Stimulated activated CD4-positive, alpha-beta T cell treated with anti-CD3 and anti-CD28 coated beads, TNF-alpha, amount 100 ng/mL, for 48 hours (primary cell): ENCODE data around the gene CMTM2.
"Not testable (repeated sequence)": the region's sequence is repeated elsewhere in the genome, so short reads cannot be mapped to it uniquely, and the experiment has no call there.

Experiments
- DNase-seq, 3 donors: peaks; one replicate each; pipeline ENCODE4 v3.0.0-alpha.2; 2020; ENCODE audit warnings: low read depth in 3 of 3

The CMTM2 gene

DNA sequence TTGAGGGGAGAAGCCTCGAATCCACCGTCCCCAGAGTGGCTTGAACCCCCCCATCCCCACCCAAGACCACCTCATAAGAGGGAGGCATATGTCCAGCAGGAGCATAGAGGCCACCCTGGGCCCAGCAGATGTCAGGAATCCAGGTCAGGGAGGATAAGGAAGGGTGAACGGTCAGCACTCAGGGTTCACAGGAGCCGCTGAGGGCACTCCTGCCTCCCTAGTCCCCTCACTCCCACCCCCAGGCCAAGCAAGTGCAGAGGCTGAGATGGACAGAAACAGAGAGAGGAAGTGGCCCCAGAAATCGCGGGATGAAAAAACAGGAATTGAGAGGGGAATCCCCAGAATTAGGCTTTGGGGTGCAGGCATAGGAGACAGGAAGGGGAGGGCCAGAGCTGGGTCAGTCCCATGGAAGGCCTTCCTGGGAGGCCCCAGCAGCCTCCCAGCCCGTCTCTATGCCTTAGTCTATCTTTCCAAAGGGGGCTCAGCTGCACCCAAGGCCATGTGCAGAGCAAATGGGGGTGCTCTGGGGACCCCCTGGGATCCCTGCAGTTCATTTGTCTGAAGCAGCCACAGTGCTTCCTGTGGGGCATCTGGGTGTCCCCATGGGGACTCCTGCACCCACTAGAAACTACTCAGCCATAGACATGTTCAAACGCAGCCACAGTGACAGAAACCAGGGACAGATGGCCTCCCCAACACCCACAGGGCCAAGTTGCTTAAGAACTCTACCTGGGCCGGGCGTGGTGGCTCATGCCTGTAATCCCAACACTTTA is 26.9 kb downstream of the CMTM2 start:
- no peak for DNase-seq

DNA sequence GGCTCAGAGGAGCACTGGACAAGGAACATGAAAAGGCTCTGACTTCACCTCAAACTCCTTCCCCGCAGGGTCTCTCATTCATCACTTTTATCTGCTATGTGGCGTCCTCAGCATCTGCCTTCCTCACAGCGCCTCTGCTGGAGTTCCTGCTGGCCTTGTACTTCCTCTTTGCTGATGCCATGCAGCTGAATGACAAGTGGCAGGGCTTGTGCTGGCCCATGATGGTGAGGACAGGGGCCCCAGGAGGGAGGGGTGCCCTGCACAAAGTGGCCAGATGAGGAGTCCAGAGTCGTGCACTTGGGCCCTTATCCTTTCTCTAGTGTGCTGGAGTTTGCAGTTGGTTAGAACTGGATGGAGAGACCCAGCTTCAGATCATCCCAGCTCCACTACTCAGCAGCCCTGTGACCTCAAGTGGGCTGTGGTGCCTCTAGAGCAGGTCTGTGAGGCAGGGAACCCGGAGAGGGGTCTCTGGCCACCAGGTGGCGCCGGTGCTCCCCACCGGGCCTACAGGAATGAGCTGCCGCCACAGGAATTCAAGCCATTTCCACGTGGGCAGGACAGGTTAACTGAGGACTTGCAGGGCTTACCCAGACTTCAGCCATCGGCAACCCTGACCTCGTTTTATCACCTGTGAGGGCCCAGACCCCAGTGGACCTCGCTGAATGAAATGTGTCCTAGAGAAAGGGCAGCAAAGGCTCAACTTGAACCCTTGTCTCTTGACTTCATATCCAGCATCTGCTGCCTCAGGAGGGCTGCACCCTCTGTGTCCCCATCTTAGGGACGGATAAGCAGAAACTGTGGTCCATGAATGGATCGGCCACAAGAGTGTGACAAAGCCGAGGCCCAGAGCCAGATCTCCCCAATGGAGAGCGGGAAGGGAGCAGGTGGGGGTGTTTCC is 29.2 kb downstream of the CMTM2 start:
- peak; percentile 76 to 83 (median 77) for DNase-seq

DNA sequence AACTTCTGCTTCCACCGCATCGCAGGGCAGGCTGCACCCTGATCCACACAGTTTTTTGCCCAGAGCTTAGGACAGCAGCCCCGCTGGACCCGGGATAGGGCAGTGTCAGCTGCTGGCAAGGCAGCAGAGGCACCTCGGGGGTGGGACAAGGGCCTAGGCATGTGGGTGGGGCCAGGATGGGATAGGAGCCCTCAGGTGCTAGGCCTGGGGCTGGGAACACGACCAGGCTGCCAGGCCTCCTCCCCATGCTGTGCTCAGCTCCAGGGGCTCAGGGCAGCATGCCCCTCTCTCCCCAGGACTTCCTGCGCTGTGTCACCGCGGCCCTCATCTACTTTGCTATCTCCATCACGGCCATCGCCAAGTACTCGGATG is 29.9 kb downstream of the CMTM2 start:
- no peak for DNase-seq

- no peak for DNase-seq
Measured at GRCh38 chr16:66610111-66610820, 31.0 kb downstream of the CMTM2 start.

GRCh38 chr16:66611911-66612310 is 32.6 kb downstream of the CMTM2 start:
- not testable (repeated sequence) for DNase-seq

GRCh38 chr16:66612422-66612821 is 33.2 kb downstream of the CMTM2 start:
- no peak for DNase-seq

- DNase-seq: no peak
Measured at GRCh38 chr16:66614161-66614802, 35.0 kb downstream of the CMTM2 start.

DNA sequence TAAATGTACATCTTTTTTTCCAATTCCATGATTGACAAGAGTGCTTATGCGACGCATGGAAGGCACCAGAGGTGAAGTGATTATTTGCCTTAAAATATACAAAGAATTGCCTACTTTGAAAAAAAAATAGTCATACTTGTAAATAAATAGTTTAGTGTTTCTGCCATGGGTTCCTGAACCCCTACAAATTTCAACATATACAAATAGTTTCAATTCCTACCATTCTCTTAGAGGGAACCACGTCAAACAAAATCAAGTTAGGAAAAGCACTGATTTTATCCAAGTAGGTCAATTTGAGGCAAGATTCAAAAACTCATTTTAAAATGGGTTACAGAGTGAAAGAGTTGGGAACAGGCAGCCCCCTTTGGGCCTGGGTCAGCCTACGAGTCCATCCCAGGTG is 36.9 kb downstream of the CMTM2 start:
- no peak for DNase-seq

- no peak for DNase-seq
Measured at GRCh38 chr16:66616592-66616991, 37.3 kb downstream of the CMTM2 start.

- no peak for DNase-seq
Measured at GRCh38 chr16:66617010-66617434, 37.8 kb downstream of the CMTM2 start.

DNA sequence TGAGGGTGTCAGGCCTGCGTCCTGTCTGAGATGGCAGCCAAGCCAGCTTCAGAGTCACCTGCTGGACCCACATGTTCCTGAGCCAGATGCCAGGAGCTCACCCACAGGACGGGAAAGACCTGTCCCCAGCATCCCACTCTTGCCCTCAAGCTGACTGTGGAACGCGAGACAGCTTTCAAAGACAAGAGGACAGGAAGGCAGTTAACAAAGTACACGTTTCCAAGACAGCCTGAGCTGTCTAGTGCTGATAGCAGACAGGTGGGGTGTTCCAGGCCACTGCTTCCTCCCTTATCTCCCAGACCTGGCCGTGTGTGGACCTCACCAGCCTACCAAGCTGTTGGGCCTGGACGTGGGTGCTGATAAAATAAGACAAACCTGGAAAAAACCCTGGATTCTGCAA is 38.5 kb downstream of the CMTM2 start:
- DNase-seq: no peak

GRCh38 chr16:66618588-66619375 is 39.5 kb downstream of the CMTM2 start:
- no peak for DNase-seq

DNA sequence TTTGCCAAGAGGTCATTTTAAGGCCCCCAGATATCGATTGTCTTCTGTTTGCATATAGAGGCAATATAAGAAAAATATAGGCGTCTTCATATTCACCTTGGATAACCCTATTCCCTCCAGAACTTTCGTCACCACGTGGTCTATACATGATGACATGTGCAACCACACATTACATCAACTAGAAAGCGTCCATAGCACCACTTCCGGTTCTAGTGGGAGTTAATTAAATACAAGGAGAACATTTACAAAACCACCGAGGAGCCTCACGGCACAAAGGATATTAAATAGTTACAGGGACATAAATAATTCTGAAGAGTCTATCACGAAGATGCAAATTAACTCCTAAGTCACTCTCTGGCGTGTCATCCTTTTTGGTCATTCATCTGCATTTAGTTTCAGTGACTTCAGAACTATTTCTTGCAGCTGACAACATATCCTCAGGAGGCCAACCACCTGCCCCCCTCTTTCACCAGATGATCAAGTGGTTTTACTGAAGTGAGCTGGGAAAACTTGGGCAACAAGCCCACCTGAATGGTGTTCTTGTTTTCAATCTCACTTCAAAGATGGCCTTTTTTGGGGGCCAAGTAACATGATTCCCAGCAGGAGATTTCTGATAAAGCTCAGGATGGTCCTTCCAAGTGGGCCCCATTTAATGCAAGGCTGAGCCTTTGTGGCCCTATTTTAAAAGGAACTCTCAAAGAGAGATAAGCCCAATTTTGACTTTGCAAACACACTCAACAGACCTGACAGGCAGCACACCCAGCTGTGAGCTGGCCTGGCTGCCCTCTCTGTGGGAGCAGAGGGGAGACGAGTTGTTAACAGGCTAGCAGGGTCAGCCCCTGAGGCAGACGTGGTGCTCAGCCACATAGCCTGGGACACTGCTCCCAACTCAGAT is 40.5 kb downstream of the CMTM2 start:
- no peak for DNase-seq

DNA sequence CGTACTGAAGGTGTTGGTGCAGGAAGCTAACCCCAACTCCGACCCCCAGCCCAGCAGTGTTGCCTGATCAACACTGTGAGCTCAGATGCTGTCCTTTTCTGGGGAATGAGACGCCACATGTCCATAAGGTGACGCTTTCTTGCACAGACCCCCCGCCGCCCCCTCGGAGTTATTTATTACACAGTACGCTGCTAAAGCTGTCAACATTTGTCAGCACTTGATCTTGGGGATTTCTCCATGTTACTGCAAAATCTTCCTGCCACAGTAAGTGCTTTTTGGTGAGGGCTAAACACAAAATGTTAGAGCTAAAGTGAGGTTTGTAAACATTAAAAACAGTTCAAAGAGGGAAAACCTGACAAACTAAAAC is 41.1 kb downstream of the CMTM2 start:
- no peak for DNase-seq

DNA sequence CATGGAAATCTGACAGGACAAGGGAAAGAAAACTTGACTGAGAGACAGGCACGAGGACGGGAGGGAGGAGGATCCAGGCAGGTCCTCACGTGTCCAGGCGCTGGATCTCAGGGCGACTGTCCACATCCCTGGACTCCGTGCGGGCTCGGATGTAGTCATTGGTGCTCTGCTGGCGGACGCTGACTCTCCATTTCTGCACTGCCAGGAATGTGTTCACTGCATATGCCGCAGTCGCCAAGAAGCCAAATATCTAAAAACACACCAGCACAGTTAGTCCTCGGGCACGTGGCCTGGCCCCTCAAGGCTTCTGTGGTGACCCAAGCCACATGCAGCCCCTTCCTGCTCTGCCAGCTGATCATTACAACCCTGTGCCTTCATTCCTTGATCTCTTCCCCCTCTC is 42.7 kb downstream of the CMTM2 start:
- no peak for DNase-seq

DNA sequence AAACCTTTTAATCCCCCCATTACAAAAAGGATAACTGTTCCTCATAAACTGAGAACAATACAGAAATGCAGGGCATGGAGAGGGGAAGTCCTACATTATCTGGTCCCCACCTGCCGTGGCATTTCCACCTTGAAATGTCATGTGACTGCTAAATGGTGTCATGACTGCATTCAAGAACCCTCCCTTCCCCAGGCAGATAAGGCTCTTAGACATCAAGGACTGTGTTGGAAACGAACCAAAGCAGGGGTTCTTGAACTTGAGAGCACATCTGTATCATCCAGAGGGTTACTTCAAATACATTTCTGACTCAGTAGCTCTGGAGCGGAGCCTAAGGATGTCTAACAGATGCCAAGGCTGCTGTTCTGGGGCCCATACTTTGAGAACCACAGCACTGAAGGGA is 43.6 kb downstream of the CMTM2 start:
- DNase-seq: no peak

DNA sequence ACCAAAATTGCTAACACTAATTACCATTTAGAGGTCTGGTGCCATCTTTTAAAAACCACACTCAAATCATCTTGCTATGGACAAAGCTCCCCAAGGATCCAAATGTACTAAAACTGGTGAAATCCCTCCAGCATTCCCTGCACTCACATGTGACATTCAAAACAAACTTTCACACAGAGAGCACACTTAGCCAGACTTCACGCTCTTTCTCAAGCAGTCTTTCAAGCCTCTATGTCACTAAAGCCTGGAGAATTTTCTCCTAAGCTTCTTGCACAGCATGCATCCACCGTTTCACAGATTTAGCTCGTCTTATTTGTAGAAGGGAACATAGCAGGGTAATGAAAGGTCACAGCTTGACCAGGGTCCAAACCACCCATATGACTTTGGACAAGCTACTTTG is 44.5 kb downstream of the CMTM2 start:
- no peak for DNase-seq

GRCh38 chr16:66627611-66628378 is 48.5 kb downstream of the CMTM2 start:
- DNase-seq: not testable (repeated sequence)

GRCh38 chr16:66629856-66630255 is 50.6 kb downstream of the CMTM2 start:
- no peak for DNase-seq
